KMS-11 (cell line): ENCODE data around the gene KRTAP10-1.

Experiments
- H2AFZ ChIP-seq: fragments of 200-600 bp; sonication (generic); 2 replicates; pipeline ENCODE4 v1.6.1; 2016; ENCODE audit warnings: antibody characterized with exemption, mixed run types, low read depth
- H3K27ac ChIP-seq: fragments of 200-600 bp; sonication (generic); 2 replicates; pipeline ENCODE4 v1.6.1; 2016; ENCODE audit warnings: mild to moderate bottlenecking, mixed run types
- H3K27me3 ChIP-seq: fragments of 200-600 bp; sonication (generic); 2 replicates; pipeline ENCODE4 v1.6.1; 2017; ENCODE audit warnings: mild to moderate bottlenecking, low read depth, mixed run types, moderate library complexity; ENCODE audit not compliant: insufficient read depth
- H3K36me3 ChIP-seq: fragments of 200-600 bp; sonication (generic); 2 replicates; pipeline ENCODE4 v1.6.1; 2017; ENCODE audit warnings: mild to moderate bottlenecking, mixed run types; ENCODE audit not compliant: insufficient read depth
- H3K4me1 ChIP-seq: fragments of 200-600 bp; sonication (generic); 2 replicates; pipeline ENCODE4 v1.6.1; 2016; ENCODE audit warnings: mild to moderate bottlenecking, low read depth, mixed run types; ENCODE audit not compliant: poor library complexity, severe bottlenecking
- H3K4me2 ChIP-seq: fragments of 200-600 bp; sonication (generic); 2 replicates; pipeline ENCODE4 v1.7.0; 2016; ENCODE audit warnings: mild to moderate bottlenecking, mixed run types
- H3K4me3 ChIP-seq: fragments of 200-600 bp; sonication (generic); IDR thresholded peaks from 2 replicates; pipeline ENCODE4 v1.6.1; 2017; ENCODE audit warnings: low read depth, low read length, mixed read lengths; ENCODE audit not compliant: insufficient read depth
- H3K79me2 ChIP-seq: fragments of 200-600 bp; sonication (generic); 2 replicates; pipeline ENCODE4 v1.6.1; 2016; ENCODE audit warnings: low read depth, mixed run types; ENCODE audit not compliant: insufficient read depth
- H3K9ac ChIP-seq: fragments of 200-600 bp; sonication (generic); 2 replicates; pipeline ENCODE4 v1.6.1; 2016; ENCODE audit warnings: mild to moderate bottlenecking, mixed run types
- H4K20me1 ChIP-seq: fragments of 200-600 bp; sonication (generic); 2 replicates; pipeline ENCODE4 v1.6.1; 2016; ENCODE audit warnings: mild to moderate bottlenecking, mixed run types; ENCODE audit not compliant: insufficient read depth
- TF ChIP-seq, protein P1 (sequence below): fragments of 200-600 bp; sonication (generic); conservative IDR thresholded peaks from 2 replicates; pipeline ENCODE4 v1.6.1; 2017; ENCODE audit warnings: low read depth, mild to moderate bottlenecking, antibody characterized with exemption, low read length, moderate library complexity, mixed read lengths

Gene KRTAP10-1

DNA sequence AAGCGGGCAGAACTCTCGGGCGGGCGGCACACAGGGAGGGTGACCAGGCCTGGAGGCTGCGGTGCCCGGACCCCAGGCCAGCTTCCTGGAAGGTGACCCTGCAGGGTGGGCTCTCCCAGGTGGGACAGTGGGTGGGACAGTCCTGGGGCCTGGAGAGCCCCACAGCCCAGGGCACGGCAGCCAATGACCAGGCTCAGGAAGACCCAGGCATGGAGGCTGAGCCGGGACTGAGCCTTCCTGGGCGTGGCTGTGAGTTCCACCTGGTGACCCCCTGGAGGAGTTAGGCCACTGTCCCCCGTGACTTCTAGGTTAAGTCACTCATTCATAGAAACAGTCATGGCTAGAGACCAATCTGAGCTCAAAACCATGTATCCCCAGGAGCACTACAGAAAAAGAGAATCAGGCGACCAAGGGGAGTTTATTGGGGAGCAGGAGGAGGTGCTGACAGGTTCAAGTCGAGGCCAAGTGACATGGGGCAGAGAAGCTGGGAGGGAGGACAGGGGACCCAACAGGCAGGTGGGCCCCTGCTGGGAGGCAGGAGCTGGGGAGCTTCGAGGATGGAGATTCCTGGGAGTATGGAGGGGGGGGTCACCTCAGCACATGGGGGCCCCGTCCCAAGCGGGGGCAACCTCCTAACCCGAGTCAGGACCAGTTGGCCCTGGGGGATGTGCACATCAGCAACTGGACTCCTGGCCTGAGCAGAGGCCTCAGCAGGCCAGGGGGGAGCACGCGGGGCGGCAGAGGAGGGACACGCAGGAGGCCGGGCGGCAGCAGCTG, 39.2 kb upstream of the KRTAP10-1 start:
- Histone ChIP-seq H3K36me3 (no peaks in the 10 kb centered on the region), H3K9ac (no peak overlapping the region), H3K27me3 (peaks cover 50% of the 10 kb centered on the region; the same call in 1 of the 2 replicates), H3K4me2 (no peak overlapping the region), H3K4me3 (no peak overlapping the region), H4K20me1 (no peaks in the 10 kb centered on the region), H2AFZ (no peak overlapping the region), H3K27ac (no peak overlapping the region), H3K79me2 (no peaks in the 10 kb centered on the region), H3K4me1 (no peaks in the 10 kb centered on the region)
- TF ChIP-seq, protein P1, sequence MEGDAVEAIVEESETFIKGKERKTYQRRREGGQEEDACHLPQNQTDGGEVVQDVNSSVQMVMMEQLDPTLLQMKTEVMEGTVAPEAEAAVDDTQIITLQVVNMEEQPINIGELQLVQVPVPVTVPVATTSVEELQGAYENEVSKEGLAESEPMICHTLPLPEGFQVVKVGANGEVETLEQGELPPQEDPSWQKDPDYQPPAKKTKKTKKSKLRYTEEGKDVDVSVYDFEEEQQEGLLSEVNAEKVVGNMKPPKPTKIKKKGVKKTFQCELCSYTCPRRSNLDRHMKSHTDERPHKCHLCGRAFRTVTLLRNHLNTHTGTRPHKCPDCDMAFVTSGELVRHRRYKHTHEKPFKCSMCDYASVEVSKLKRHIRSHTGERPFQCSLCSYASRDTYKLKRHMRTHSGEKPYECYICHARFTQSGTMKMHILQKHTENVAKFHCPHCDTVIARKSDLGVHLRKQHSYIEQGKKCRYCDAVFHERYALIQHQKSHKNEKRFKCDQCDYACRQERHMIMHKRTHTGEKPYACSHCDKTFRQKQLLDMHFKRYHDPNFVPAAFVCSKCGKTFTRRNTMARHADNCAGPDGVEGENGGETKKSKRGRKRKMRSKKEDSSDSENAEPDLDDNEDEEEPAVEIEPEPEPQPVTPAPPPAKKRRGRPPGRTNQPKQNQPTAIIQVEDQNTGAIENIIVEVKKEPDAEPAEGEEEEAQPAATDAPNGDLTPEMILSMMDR = no peak

DNA sequence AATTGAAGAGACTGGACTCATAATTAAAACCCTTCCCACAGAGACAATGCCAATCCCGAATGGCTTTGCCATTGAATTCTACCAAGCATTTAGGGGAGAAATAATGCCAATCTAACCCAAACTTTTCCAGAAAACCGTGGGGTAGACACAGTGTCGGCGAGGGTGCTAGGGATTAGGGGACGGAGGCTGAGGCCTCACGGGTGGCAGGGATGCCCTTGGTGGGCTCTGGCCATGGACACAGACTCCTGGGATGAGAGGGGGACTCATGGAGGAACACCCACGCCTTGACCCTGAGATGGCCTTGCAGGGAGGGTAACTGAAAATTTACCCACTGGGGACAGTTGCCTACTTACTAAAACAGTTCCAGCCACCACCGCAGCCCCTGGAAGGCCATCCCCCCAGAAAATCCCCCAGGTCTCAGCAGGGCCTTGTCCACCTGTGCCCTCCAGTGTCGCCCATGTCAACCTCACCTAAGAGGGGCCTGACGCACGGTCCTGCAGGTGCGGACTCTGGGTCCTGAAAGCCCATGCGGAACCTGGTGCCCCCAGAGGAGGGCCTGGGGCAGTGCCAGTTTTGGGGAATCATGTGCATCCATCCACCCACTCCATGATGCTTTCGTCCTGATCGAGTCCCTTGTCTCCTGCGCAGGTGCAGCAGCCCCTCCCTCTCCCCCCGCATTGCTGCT, 38.5 kb upstream of the KRTAP10-1 start:
- Histone ChIP-seq H3K4me3 (no peak overlapping the region), H3K27me3 (peaks cover 46% of the 10 kb centered on the region; the same call in 1 of the 2 replicates), H3K36me3 (no peaks in the 10 kb centered on the region), H3K4me2 (no peak overlapping the region), H2AFZ (no peak overlapping the region), H3K9ac (no peak overlapping the region), H3K79me2 (no peaks in the 10 kb centered on the region), H3K27ac (no peak overlapping the region), H3K4me1 (no peaks in the 10 kb centered on the region), H4K20me1 (no peaks in the 10 kb centered on the region)
- TF ChIP-seq, protein P1 = no peak

DNA sequence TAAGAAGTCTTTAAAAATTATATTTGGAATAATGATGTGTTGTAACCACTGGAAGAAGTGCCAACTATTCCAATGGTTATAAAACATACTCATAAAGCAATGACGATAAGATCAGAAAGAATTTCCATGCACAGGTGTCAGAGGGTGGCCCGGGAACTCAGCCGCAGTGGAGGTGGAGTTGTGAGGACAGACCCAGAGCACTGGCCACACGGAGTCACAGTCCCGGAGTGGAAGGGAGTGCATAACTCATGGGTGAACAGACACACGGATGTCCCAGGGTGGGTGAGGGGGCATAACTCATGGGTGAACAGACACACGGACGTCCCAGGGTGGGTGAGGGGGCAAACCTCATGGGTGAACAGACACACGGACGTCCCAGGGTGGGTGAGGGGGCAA, 36.0 kb upstream of the KRTAP10-1 start:
- no peaks in the 10 kb centered on the region for H3K36me3 ChIP-seq
- H2AFZ ChIP-seq = no peak overlapping the region
- TF ChIP-seq, protein P1 = no peak
- H4K20me1 ChIP-seq = no peaks in the 10 kb centered on the region
- H3K4me3 ChIP-seq = no peak overlapping the region
- H3K9ac ChIP-seq = no peak overlapping the region
- no peak overlapping the region for H3K4me2 ChIP-seq
- no peaks in the 10 kb centered on the region for H3K79me2 ChIP-seq
- H3K4me1 ChIP-seq = no peaks in the 10 kb centered on the region
- H3K27me3 ChIP-seq = peaks cover 50% of the 10 kb centered on the region
- H3K27ac ChIP-seq = no peak overlapping the region

DNA sequence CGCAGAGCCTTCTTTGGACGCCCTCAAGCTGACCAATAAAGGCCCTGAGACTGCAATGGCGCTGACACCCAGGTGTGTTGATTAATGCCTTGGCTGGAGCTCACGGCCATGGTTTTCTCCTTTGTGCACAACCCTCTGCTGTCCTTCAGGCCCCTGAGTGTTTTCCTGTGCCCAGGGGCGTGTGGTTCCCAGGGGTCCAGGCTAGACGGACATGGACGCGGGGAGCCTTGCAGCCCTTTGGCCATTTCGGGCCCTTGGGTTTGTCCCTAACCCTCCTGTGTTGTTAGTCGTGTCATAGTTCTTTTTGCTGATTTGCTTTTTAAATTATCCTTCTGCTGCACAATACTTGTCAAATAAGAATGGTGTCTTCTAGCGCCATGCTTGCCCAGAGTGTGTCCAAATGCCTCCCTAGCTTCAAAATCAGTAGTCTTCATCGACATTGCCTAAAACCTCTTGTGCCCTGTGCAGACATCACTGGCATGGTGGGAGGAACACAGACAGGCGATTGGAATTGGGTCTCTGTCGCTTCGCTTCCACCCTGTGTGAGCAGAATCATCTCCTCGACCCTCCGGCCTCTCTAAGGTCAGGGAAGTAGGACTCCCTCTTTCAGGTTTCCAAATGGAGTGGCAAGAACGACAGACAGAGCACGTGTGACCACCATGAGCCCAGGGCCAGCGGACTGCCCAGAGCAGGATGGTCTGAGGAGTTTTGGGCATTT, 35.5 kb upstream of the KRTAP10-1 start:
- Histone ChIP-seq H3K36me3 (no peaks in the 10 kb centered on the region), H3K27me3 (peaks cover 50% of the 10 kb centered on the region), H3K4me2 (no peak overlapping the region), H3K4me3 (no peak overlapping the region), H2AFZ (no peak overlapping the region), H3K79me2 (no peaks in the 10 kb centered on the region), H3K9ac (no peak overlapping the region), H3K4me1 (no peaks in the 10 kb centered on the region), H4K20me1 (no peaks in the 10 kb centered on the region), H3K27ac (no peak overlapping the region)
- TF ChIP-seq, protein P1 = no peak
